ENCODE data around the gene ZMYM4. TPM values are rescaled to one million over a fixed set of nuclear protein-coding genes. Genes with fewer than 3 reads are reported as not detected.
A peak's percentile ranks its signal among the peaks of the same experiment; 100 is the strongest.

Gene ZMYM4
- total RNA-seq, 1 experiment from 2014 or later: 66.0 TPM

DNA sequence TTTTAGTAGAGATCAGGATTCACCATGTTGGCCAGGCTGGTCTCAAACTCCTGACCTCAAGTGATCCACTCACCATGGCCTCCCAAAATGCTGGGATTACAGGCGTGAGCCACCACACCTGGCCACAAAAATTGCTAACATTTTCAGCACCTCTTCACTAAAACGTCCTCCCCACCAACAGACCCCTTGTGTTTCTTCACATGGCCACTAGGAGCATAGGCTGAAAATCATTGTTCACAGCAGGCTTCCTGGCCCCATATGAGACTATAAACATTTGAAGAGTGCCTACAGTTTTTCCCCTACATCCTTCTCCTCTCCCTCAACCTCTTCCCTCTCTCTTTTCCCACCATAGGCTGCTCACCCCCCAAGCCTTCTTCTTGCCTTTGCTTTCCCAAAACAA, 47.5 kb upstream of the ZMYM4 start:
- Histone ChIP-seq H3K4ac (ENCODE audit: low read depth, low read length) (no peak overlapping the region), H4K8ac (replicated peaks; ENCODE audit: insufficient read length, low read depth, low read length) (no peak overlapping the region), H3K56ac (ENCODE audit: insufficient read length, low read depth, low read length) (no peak overlapping the region), H2BK15ac (ENCODE audit: low read depth, low read length) (no peak overlapping the region), H3K18ac (ENCODE audit: insufficient read length, low read depth, low read length) (no peak overlapping the region), H3K4me1 (ENCODE audit: insufficient read depth, low read length) (peaks cover 3% of the 10 kb centered on the region; the same call in 1 of the 2 replicates), H3K14ac (ENCODE audit: insufficient read depth, low read length) (no peak overlapping the region), H2BK12ac (ENCODE audit: insufficient read length, low read depth, low read length) (no peak overlapping the region), H3K23me2 (ENCODE audit: insufficient read length, low read depth, low read length, poor library complexity, severe bottlenecking) (no peaks in the 10 kb centered on the region), H4K20me1 (ENCODE audit: control insufficient read depth, insufficient read depth, insufficient read length) (no peaks in the 10 kb centered on the region), H2BK120ac (ENCODE audit: low read depth, low read length, poor library complexity, severe bottlenecking) (no peak overlapping the region), H3T11ph (ENCODE audit: low read length) (no peak overlapping the region), H4K5ac (ENCODE audit: insufficient read length, low read depth, low read length) (no peak overlapping the region), H3K79me2 (ENCODE audit: insufficient read depth, low read length) (no peaks in the 10 kb centered on the region), H2AFZ (ENCODE audit: low read length) (peak overlapping the region; percentile 71), H3K27ac (ENCODE audit: insufficient read length, low read depth, low read length) (no peak overlapping the region), H2AK5ac (ENCODE audit: insufficient read length, low read length) (no peak overlapping the region), H4K91ac (ENCODE audit: insufficient read length, low read depth, low read length) (no peak overlapping the region), H3K27me3 (ENCODE audit: insufficient read depth, low read length) (no peaks in the 10 kb centered on the region), H3K9me3 (ENCODE audit: control insufficient read depth, low read depth, low read length) (no peaks in the 10 kb centered on the region), H2BK20ac (ENCODE audit: low read depth, low read length, poor library complexity, severe bottlenecking) (no peak overlapping the region), H3K79me1 (ENCODE audit: insufficient read depth, low read depth, low read length, poor library complexity, severe bottlenecking) (no peaks in the 10 kb centered on the region), H2BK5ac (ENCODE audit: insufficient read length, low read length) (no peak overlapping the region), H3K4me2 (ENCODE audit: insufficient read depth, insufficient read length, low read length) (no peak overlapping the region), H3K23ac (ENCODE audit: insufficient read length, low read depth, low read length) (no peak overlapping the region), H3K9ac (ENCODE audit: extremely low read depth, insufficient read length, low read length) (no peak overlapping the region)
- Mint-ChIP-seq H3K27me3 (ENCODE audit: low read depth) (no peaks in the 10 kb centered on the region), H3K36me3 (ENCODE audit: insufficient read depth in 1 of 3, low read depth in 3 of 3) (no peaks in the 10 kb centered on the region), H3K4me1 (peaks cover 25% of the 10 kb centered on the region in 2 experiments), H3K4me3 (peak overlapping the region in 1 of 2 experiments; percentile 5; a peak in 2 of 5 replicates), H3K27ac (peak overlapping the region in 2 of 3 experiments; percentile 24 to 55; a peak in 4 of 7 replicates), H3K9me3 (peaks cover 0 to 5% of the 10 kb centered on the region in 2 experiments; a peak in 2 of 5 replicates)
- peak; percentile 65 for TF ChIP-seq CTCF (conservative IDR thresholded peaks at IDR 0.05)
- WGBS (ENCODE audit: extremely low coverage, insufficient read length, low lambda C conversion rate): no CpG with 5 or more reads among the region's 2 CpGs
- DNase-seq: peak; percentile 55

All from H9 (cell line).